Measurements from ENCODE around the gene GYPC. TPM values are rescaled to one million over a fixed set of nuclear protein-coding genes. Genes with fewer than 3 reads are reported as not detected.

Gene GYPC
- total RNA-seq, 1 experiment from 2014 or later = 13.6 TPM

DNA sequence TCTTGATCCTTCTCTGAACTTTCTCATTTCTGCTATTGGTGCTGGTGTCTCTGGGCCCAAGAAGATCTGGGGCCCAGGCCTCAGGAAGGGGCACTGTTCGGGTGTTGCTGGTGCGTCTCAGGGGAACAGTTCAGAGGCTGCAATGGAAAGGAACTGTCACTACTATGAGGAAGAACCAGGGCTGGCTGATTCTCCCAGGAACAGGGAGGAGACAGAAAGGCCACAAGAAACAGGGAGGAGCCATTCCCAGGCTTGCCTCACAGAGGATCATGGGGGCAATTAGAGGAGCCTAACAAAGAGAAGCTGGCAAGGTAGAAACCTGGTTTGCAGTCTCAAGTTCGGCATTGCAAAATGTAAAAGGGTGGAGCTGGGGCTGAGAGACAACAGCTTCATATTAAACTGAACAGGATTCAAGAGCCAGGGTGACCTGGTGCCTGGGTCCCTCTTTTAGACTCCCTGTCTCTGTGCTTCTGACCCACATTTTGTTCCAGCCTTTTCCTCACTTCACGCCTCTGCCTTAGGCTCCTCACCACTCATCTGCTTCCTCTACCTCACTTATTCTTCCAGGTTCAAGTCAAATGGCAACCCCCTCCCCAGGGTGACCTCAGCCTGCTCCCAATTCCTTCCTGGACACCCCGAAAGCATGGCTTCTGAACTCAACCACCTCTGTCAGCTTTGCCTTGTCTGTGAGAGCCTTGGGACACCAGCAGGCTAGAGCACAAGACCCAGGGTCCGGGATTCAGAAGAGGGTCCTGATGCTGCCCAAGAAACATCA is 58.4 kb downstream of the GYPC start:
- Histone ChIP-seq H3K56ac (ENCODE audit: insufficient read length, low read depth, low read length) (no peak overlapping the region), H2BK120ac (ENCODE audit: low read depth, low read length, poor library complexity, severe bottlenecking) (no peak overlapping the region), H3K4me1 (ENCODE audit: insufficient read depth, low read length) (no peaks in the 10 kb centered on the region), H4K5ac (ENCODE audit: insufficient read length, low read depth, low read length) (no peak overlapping the region), H4K20me1 (ENCODE audit: control insufficient read depth, insufficient read depth, insufficient read length) (no peaks in the 10 kb centered on the region), H3K9ac (ENCODE audit: extremely low read depth, insufficient read length, low read length) (no peak overlapping the region), H3K4me2 (ENCODE audit: insufficient read depth, insufficient read length, low read length) (no peak overlapping the region), H3K9me3 (ENCODE audit: control insufficient read depth, low read depth, low read length) (no peaks in the 10 kb centered on the region), H3K23me2 (ENCODE audit: insufficient read length, low read depth, low read length, poor library complexity, severe bottlenecking) (no peaks in the 10 kb centered on the region), H2BK20ac (ENCODE audit: low read depth, low read length, poor library complexity, severe bottlenecking) (no peak overlapping the region), H3K27ac (ENCODE audit: insufficient read length, low read depth, low read length) (no peak overlapping the region), H4K8ac (replicated peaks; ENCODE audit: insufficient read length, low read depth, low read length) (no peak overlapping the region), H3K14ac (ENCODE audit: insufficient read depth, low read length) (no peak overlapping the region), H3K79me2 (ENCODE audit: insufficient read depth, low read length) (no peaks in the 10 kb centered on the region), H3K4ac (ENCODE audit: low read depth, low read length) (no peak overlapping the region), H2AFZ (ENCODE audit: low read length) (no peak overlapping the region), H2BK12ac (ENCODE audit: insufficient read length, low read depth, low read length) (no peak overlapping the region), H2BK15ac (ENCODE audit: low read depth, low read length) (no peak overlapping the region), H4K91ac (ENCODE audit: insufficient read length, low read depth, low read length) (no peak overlapping the region), H2AK5ac (ENCODE audit: insufficient read length, low read length) (no peak overlapping the region), H3K18ac (ENCODE audit: insufficient read length, low read depth, low read length) (no peak overlapping the region), H3K79me1 (ENCODE audit: insufficient read depth, low read depth, low read length, poor library complexity, severe bottlenecking) (no peaks in the 10 kb centered on the region), H3T11ph (ENCODE audit: low read length) (no peak overlapping the region), H2BK5ac (ENCODE audit: insufficient read length, low read length) (no peak overlapping the region), H3K23ac (ENCODE audit: insufficient read length, low read depth, low read length) (no peak overlapping the region), H3K27me3 (ENCODE audit: insufficient read depth, low read length) (no peaks in the 10 kb centered on the region)
- H3K27ac Mint-ChIP-seq = no peak overlapping the region; a peak in 1 of 7 replicates
- no peaks in the 10 kb centered on the region for H3K36me3 Mint-ChIP-seq (ENCODE audit: insufficient read depth in 1 of 3, low read depth in 3 of 3)
- H3K9me3 Mint-ChIP-seq = no peaks in the 10 kb centered on the region; a peak in 1 of 5 replicates
- no peaks in the 10 kb centered on the region for H3K4me1 Mint-ChIP-seq
- WGBS (ENCODE audit: extremely low coverage, insufficient read length, low lambda C conversion rate) = no CpG with 5 or more reads among the region's 6 CpGs
- H3K27me3 Mint-ChIP-seq (ENCODE audit: low read depth) = no peaks in the 10 kb centered on the region
- H3K4me3 Mint-ChIP-seq = no peak overlapping the region
- DNase-seq = no peak
- TF ChIP-seq CTCF (conservative IDR thresholded peaks at IDR 0.05) = no peak
